ENCODE results near the gene CDKL1. TPM values are rescaled to one million over a fixed set of nuclear protein-coding genes. Genes with fewer than 3 reads are reported as not detected.

CDKL1 gene
- polyA plus RNA-seq, 2 of the 4 experiments (the other 2 are of a cell fraction) = 10.2 to 11.0 TPM

DNA sequence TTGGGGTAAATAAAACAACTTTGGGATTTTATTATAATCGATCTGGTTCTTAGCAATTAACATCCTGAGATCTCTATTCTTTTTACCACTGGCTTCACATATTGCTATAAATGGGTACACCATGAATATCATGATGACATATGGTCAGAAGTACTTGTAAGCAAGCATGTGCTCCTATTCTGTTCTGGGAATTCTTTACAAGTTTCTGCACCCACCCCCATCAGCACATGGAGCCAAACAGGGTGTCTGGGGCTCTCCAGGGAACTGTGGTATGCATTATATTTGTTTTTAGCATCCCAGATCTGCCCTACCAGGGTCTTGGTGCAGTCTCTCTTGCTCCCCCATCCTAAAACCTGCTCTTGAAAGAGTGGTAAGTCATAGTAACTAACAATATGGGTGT lies 53.2 kb downstream of the CDKL1 start:
- WGBS (ENCODE audit: missing lambda C conversion rate) = 89% methylated on average over 1 of the region's 1 CpG
- TF ChIP-seq, protein P1, sequence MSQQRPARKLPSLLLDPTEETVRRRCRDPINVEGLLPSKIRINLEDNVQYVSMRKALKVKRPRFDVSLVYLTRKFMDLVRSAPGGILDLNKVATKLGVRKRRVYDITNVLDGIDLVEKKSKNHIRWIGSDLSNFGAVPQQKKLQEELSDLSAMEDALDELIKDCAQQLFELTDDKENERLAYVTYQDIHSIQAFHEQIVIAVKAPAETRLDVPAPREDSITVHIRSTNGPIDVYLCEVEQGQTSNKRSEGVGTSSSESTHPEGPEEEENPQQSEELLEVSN (IDR thresholded peaks at IDR 0.05; ENCODE audit: borderline replicate concordance, low read depth) = no peak
- TF ChIP-seq JUNB (IDR thresholded peaks at IDR 0.05) = no peak
- no peak for TF ChIP-seq ZNF302 (CRISPR knock-in tag; IDR thresholded peaks at IDR 0.05)
- no peak for TF ChIP-seq NFE2L2 (conservative IDR thresholded peaks at IDR 0.05; ENCODE audit: low read length)
- no peak for TF ChIP-seq BHLHE40 (IDR thresholded peaks at IDR 0.05; ENCODE audit: low read depth, low read length)
- Histone ChIP-seq H3K4me2 (no peak overlapping the region), H3K4me3 (no peak overlapping the region), H3K27ac (no peak overlapping the region), H3K9me3 (no peaks in the 10 kb centered on the region), H3K4me1 (peaks cover 19% of the 10 kb centered on the region)
- ATAC-seq (no peak), FAIRE-seq (no peak), DNase-seq (ENCODE audit: low read depth in 1 of 2, low spot score in 1 of 2) (no peak)
- ChIA-PET CTCF (interaction anchor here (1.0 to 1.5 kb wide), 2 partner anchors 285 to 431 kb away, joined by 4 read pairs; no protein-coding TSS in a partner anchor), POLR2A (no interaction called here)

GRCh38 chr14:50342221-50343078 lies 54.2 kb downstream of the CDKL1 start:
- no peaks in the 10 kb centered on the region for H3K9me3 ChIP-seq
- peak; percentile 21 to 57 for DNase-seq (ENCODE audit: low read depth in 1 of 2, low spot score in 1 of 2)
- no peak for FAIRE-seq
- peak overlapping the region; percentile 44 for H3K4me2 ChIP-seq
- CTCF ChIA-PET = interaction anchor here (0.7 to 1.5 kb wide), 4 partner anchors 9 to 286 kb away, joined by 3 to 4 read pairs (median 4); partner anchors contain the start of gene MAP4K5
- no peak overlapping the region for H3K4me3 ChIP-seq
- H3K27ac ChIP-seq = peak overlapping the region in 1 of 2 experiments; percentile 4; a peak in 1 of 6 replicates
- WGBS (ENCODE audit: missing lambda C conversion rate) = 35% methylated on average over 8 of the region's 8 CpGs
- H3K4me1 ChIP-seq = peaks cover 13% of the 10 kb centered on the region
- TF ChIP-seq PHF8 (IDR thresholded peaks at IDR 0.05; ENCODE audit: borderline replicate concordance, low read depth) = no peak
- no peak for TF ChIP-seq FOSL2 (IDR thresholded peaks at IDR 0.05)
- no peak for TF ChIP-seq FOSL2 (CRISPR knock-in tag; IDR thresholded peaks at IDR 0.05)
- peak; percentile 34; the same call in 1 of the 3 replicates for TF ChIP-seq SMC3 (IDR thresholded peaks at IDR 0.05)
- no peak for TF ChIP-seq GATA3 (IDR thresholded peaks at IDR 0.05; ENCODE audit: borderline replicate concordance)
- peak; percentile 61 to 66 for TF ChIP-seq RAD21 (conservative IDR thresholded peaks at IDR 0.05 in 1 of 2, IDR thresholded peaks at IDR 0.05 in 1 of 2)
- TF ChIP-seq CTCF (IDR thresholded peaks at IDR 0.05) = peak; percentile 27; the same call in 1 of the 3 replicates
- POLR2A ChIA-PET = no interaction called here
- peak; percentile 70 to 76 for ATAC-seq

- WGBS (ENCODE audit: missing lambda C conversion rate) = 85% methylated on average over 8 of the region's 9 CpGs
- POLR2A ChIA-PET = no interaction called here
- no peaks in the 10 kb centered on the region for H3K9me3 ChIP-seq
- ATAC-seq (peak; percentile 47 to 71; a peak in 3 of 6 replicates), DNase-seq (ENCODE audit: low read depth in 1 of 2, low spot score in 1 of 2) (no peak), FAIRE-seq (no peak)
- no peak overlapping the region for H3K27ac ChIP-seq
- H3K4me1 ChIP-seq = peaks cover 7% of the 10 kb centered on the region; the same call in 2 of the 3 replicates
- H3K4me3 ChIP-seq = no peak overlapping the region
- CTCF ChIA-PET = no interaction called here
- no peak overlapping the region for H3K4me2 ChIP-seq
- no peak for TF ChIP-seq FOXS1 (CRISPR knock-in tag; IDR thresholded peaks at IDR 0.05)
- TF ChIP-seq HOXB5 (CRISPR knock-in tag; IDR thresholded peaks at IDR 0.05) = no peak
- no peak for TF ChIP-seq MAX (IDR thresholded peaks at IDR 0.05)
- no peak for TF ChIP-seq FOSB (CRISPR knock-in tag; IDR thresholded peaks at IDR 0.05)
- TF ChIP-seq ZSCAN20 (CRISPR knock-in tag; IDR thresholded peaks at IDR 0.05) = no peak
- no peak for TF ChIP-seq EHMT2 (IDR thresholded peaks at IDR 0.05; ENCODE audit: low read depth)
- no peak for TF ChIP-seq CBX8 (IDR thresholded peaks at IDR 0.05)
- no peak for TF ChIP-seq SMC3 (IDR thresholded peaks at IDR 0.05)
- TF ChIP-seq PHF8 (IDR thresholded peaks at IDR 0.05; ENCODE audit: borderline replicate concordance, low read depth) = no peak
- no peak for TF ChIP-seq JUNB (IDR thresholded peaks at IDR 0.05)
- TF ChIP-seq ZFP36 (IDR thresholded peaks at IDR 0.05; ENCODE audit: borderline replicate concordance, partially characterized antibody) = no peak
- no peak for TF ChIP-seq KDM5A (IDR thresholded peaks at IDR 0.05)
Measured at GRCh38 chr14:50340963-50341362, 55.7 kb downstream of the CDKL1 start.
